ENCODE data around the gene TMEM8B. TPM values are rescaled to one million over a fixed set of nuclear protein-coding genes. Genes with fewer than 3 reads are reported as not detected.

TMEM8B gene
- total RNA-seq, 1 experiment from 2014 or later, result 7.2 TPM

DNA sequence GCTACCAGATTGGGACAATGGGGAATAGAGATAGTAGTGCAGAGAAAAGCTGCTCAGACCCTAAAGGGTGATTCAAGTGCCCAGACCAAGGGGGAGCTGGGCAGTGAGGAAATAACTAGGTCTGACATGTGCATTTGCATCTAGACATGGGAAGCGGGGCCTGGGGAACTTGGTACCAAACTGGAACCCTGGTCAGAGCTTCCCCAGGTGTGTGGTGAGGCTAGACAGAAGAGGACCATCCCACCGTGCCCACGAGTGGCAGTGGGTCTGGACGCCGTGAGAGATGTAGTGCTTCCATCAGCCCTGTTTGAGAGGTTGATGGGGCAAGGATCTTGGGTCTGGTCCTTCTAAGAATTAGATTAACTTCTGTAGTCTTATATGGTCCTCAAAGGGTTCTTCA is 7.6 kb downstream of the TMEM8B start (continued):
- TF ChIP-seq, protein P1, sequence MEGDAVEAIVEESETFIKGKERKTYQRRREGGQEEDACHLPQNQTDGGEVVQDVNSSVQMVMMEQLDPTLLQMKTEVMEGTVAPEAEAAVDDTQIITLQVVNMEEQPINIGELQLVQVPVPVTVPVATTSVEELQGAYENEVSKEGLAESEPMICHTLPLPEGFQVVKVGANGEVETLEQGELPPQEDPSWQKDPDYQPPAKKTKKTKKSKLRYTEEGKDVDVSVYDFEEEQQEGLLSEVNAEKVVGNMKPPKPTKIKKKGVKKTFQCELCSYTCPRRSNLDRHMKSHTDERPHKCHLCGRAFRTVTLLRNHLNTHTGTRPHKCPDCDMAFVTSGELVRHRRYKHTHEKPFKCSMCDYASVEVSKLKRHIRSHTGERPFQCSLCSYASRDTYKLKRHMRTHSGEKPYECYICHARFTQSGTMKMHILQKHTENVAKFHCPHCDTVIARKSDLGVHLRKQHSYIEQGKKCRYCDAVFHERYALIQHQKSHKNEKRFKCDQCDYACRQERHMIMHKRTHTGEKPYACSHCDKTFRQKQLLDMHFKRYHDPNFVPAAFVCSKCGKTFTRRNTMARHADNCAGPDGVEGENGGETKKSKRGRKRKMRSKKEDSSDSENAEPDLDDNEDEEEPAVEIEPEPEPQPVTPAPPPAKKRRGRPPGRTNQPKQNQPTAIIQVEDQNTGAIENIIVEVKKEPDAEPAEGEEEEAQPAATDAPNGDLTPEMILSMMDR (IDR thresholded peaks at IDR 0.05 in 2 of 3, conservative IDR thresholded peaks at IDR 0.05 in 1 of 3; ENCODE audit: borderline replicate concordance in 1 of 3, insufficient read depth in 1 of 3, low read depth in 2 of 3, low read length in 2 of 3), result no peak
- TF ChIP-seq SRF (IDR thresholded peaks at IDR 0.05; ENCODE audit: low read depth), result no peak

DNA sequence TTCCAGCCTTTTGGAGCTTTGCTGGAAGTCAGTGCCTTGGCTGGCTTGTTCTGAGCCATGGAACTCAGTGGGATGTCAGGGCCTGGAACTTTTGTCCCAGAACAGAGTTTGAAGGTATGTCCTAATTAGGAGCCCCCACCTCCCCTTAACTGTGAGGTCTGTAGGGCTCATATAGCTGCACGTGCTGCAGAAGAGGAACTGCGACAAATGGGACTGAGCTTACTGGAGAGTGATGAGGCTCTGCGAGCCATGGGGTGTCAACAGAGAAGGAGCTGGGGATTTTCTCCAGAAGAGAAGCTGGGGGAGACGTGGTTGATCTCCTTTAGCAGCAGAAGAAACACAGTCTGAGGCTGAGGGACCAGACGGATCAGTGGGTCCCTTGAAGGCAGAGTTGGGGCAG is 10.9 kb downstream of the TMEM8B start:
- intact Hi-C loops (cut with micrococcal nuclease), result no loop called here
- Histone ChIP-seq H3K9me2 (ENCODE audit: insufficient read depth) (no peaks in the 10 kb centered on the region), H3K36me3 (ENCODE audit: control insufficient read depth in 1 of 2, insufficient read depth in 2 of 2, low read length in 2 of 2) (no peaks in the 10 kb centered on the region), H3K9ac (ENCODE audit: low read length) (no peak overlapping the region), H3K4me3 (replicated peaks in 1 of 2; ENCODE audit: low read depth in 1 of 2, low read length in 2 of 2) (no peak overlapping the region), H3K79me2 (ENCODE audit: insufficient read depth, low read length) (no peaks in the 10 kb centered on the region), H3K27me3 (ENCODE audit: insufficient read depth, low read length) (no peaks in the 10 kb centered on the region), H3K4me2 (ENCODE audit: low read length) (no peak overlapping the region), H2AFZ (ENCODE audit: low read depth, low read length, poor library complexity, severe bottlenecking) (no peak overlapping the region), H4K20me1 (ENCODE audit: insufficient read depth) (no peaks in the 10 kb centered on the region), H3K9me3 (ENCODE audit: control insufficient read depth in 1 of 2, insufficient read depth in 1 of 2, low read depth in 1 of 2, low read length in 2 of 2) (no peaks in the 10 kb centered on the region), H3K27ac (ENCODE audit: low read depth, low read length) (no peak overlapping the region), H3K4me1 (ENCODE audit: control insufficient read depth in 1 of 2, insufficient read depth in 2 of 2, low read length in 2 of 2) (peaks cover 0 to 8% of the 10 kb centered on the region in 2 experiments; a peak in 2 of 4 replicates)
- no peak for ATAC-seq
- RAD21 ChIA-PET (ENCODE audit: low non-redundant PET in 1 of 2, low total read pairs in 2 of 2, uncharacterized antibody in 2 of 2, unreplicated experiment in 2 of 2), result no interaction called here
- BruUV-seq (replicated peaks), result no TSS peak
- no peak for DNase-seq (ENCODE audit: low read depth, low spot score)
- TF ChIP-seq, protein P2, sequence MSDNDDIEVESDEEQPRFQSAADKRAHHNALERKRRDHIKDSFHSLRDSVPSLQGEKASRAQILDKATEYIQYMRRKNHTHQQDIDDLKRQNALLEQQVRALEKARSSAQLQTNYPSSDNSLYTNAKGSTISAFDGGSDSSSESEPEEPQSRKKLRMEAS (IDR thresholded peaks at IDR 0.05), result no peak
- TF ChIP-seq CBX3 (IDR thresholded peaks at IDR 0.05; ENCODE audit: low read depth), result no peak
- TF ChIP-seq, protein P3, sequence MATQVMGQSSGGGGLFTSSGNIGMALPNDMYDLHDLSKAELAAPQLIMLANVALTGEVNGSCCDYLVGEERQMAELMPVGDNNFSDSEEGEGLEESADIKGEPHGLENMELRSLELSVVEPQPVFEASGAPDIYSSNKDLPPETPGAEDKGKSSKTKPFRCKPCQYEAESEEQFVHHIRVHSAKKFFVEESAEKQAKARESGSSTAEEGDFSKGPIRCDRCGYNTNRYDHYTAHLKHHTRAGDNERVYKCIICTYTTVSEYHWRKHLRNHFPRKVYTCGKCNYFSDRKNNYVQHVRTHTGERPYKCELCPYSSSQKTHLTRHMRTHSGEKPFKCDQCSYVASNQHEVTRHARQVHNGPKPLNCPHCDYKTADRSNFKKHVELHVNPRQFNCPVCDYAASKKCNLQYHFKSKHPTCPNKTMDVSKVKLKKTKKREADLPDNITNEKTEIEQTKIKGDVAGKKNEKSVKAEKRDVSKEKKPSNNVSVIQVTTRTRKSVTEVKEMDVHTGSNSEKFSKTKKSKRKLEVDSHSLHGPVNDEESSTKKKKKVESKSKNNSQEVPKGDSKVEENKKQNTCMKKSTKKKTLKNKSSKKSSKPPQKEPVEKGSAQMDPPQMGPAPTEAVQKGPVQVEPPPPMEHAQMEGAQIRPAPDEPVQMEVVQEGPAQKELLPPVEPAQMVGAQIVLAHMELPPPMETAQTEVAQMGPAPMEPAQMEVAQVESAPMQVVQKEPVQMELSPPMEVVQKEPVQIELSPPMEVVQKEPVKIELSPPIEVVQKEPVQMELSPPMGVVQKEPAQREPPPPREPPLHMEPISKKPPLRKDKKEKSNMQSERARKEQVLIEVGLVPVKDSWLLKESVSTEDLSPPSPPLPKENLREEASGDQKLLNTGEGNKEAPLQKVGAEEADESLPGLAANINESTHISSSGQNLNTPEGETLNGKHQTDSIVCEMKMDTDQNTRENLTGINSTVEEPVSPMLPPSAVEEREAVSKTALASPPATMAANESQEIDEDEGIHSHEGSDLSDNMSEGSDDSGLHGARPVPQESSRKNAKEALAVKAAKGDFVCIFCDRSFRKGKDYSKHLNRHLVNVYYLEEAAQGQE (IDR thresholded peaks at IDR 0.05; ENCODE audit: low read depth), result no peak
- TF ChIP-seq, protein P4, sequence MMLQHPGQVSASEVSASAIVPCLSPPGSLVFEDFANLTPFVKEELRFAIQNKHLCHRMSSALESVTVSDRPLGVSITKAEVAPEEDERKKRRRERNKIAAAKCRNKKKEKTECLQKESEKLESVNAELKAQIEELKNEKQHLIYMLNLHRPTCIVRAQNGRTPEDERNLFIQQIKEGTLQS (IDR thresholded peaks at IDR 0.05), result no peak
- no peak for TF ChIP-seq YY1 (IDR thresholded peaks at IDR 0.05; ENCODE audit: extremely low read depth, insufficient replicate concordance, low read depth, low read length)
- TF ChIP-seq ZNF274 (IDR thresholded peaks at IDR 0.05; ENCODE audit: low read depth, low read length), result no peak
- no peak for TF ChIP-seq POLR2AphosphoS5 (IDR thresholded peaks at IDR 0.05; ENCODE audit: low read depth, low read length)
- no peak for TF ChIP-seq EGR1 (IDR thresholded peaks at IDR 0.05; ENCODE audit: low read depth)
- no peak for TF ChIP-seq TCF7L2 (IDR thresholded peaks at IDR 0.05; ENCODE audit: borderline replicate concordance, extremely low read depth, insufficient read depth, insufficient read length)
- TF ChIP-seq, protein P1 (IDR thresholded peaks at IDR 0.05 in 2 of 3, conservative IDR thresholded peaks at IDR 0.05 in 1 of 3; ENCODE audit: borderline replicate concordance in 1 of 3, insufficient read depth in 1 of 3, low read depth in 2 of 3, low read length in 2 of 3), result no peak
- no peak for TF ChIP-seq SRF (IDR thresholded peaks at IDR 0.05; ENCODE audit: low read depth)
- no peak for TF ChIP-seq SIN3A (IDR thresholded peaks at IDR 0.05; ENCODE audit: low read depth)
- no peak for TF ChIP-seq JUND (IDR thresholded peaks at IDR 0.05)
- TF ChIP-seq EZH2 (IDR thresholded peaks at IDR 0.05), result no peak
- CTCF ChIA-PET, result no interaction called here
- POLR2A ChIA-PET, result no interaction called here
